OCI-LY7 (cell line): Measurements from ENCODE around the gene FABP1. TPM values are rescaled to one million over a fixed set of nuclear protein-coding genes. Genes with fewer than 3 reads are reported as not detected.

Experiments used
- BruUV-seq: library from RNA; stranded (reverse); fragments of 400-500 nt; replicated peaks from 2 replicates; lab custom pipeline; 2021; lab: Mats Ljungman, UMichigan
- CTCF ChIA-PET: fragments of 300-600 bp; sonication (Branson Sonifier 250); formaldehyde crosslinking; loops from one replicate; lab custom pipeline; 2022; ENCODE audit warnings: antibody characterized with exemption; ENCODE audit not compliant: unreplicated experiment; lab: Charles Lee
- POLR2A ChIA-PET: fragments of 300-600 bp; sonication (Branson Sonifier 250); formaldehyde crosslinking; loops from one replicate; lab custom pipeline; 2022; ENCODE audit warnings: antibody characterized with exemption; lab: Charles Lee
- DNase-seq: peaks from one replicate; pipeline ENCODE4 v3.0.0-alpha.2; 2015; ENCODE audit warnings: low spot score
- H2AFZ ChIP-seq: fragments of 200-600 bp; sonication (generic), shearing (Covaris generic); 2 replicates; pipeline ENCODE4 v1.6.1; 2014; ENCODE audit warnings: mild to moderate bottlenecking, antibody characterized with exemption, low read length, moderate library complexity
- H3K27ac ChIP-seq: fragments of 200-600 bp; sonication (generic); 2 replicates; pipeline ENCODE4 v1.5.1; 2014; ENCODE audit warnings: mixed run types, low read depth, mild to moderate bottlenecking, moderate library complexity, low read length, inconsistent platforms; ENCODE audit not compliant: poor library complexity, severe bottlenecking
- H3K36me3 ChIP-seq: fragments of 200-600 bp; sonication (generic); 2 replicates; pipeline ENCODE4 v1.6.1; 2014; ENCODE audit warnings: mild to moderate bottlenecking, antibody characterized with exemption, low read length, moderate library complexity, mixed read lengths; ENCODE audit not compliant: insufficient read depth
- H3K4me1 ChIP-seq: fragments of 200-600 bp; sonication (generic); 2 replicates; pipeline ENCODE4 v1.5.1; 2014; ENCODE audit warnings: mild to moderate bottlenecking, low read length; ENCODE audit not compliant: insufficient read depth, poor library complexity, severe bottlenecking
- H3K4me2 ChIP-seq: fragments of 200-600 bp; sonication (generic); 2 replicates; pipeline ENCODE4 v1.6.1; 2014; ENCODE audit warnings: mild to moderate bottlenecking, low read length
- H3K4me3 ChIP-seq: fragments of 200-600 bp; sonication (generic); 2 replicates; pipeline ENCODE4 v1.5.1; 2014; ENCODE audit warnings: mild to moderate bottlenecking, low read depth, low read length; ENCODE audit not compliant: poor library complexity, severe bottlenecking
- H3K79me2 ChIP-seq: fragments of 200-600 bp; sonication (generic); 2 replicates; pipeline ENCODE4 v1.6.1; 2016; ENCODE audit warnings: low read depth, mild to moderate bottlenecking, low read length, moderate library complexity, mixed read lengths; ENCODE audit not compliant: insufficient read depth
- H3K9me2 ChIP-seq: fragments of 200-600 bp; sonication (generic); 2 replicates; pipeline ENCODE4 v1.6.1; 2016; ENCODE audit warnings: mild to moderate bottlenecking, low read length, mixed read lengths; ENCODE audit not compliant: insufficient read depth
- H3K9me3 ChIP-seq: fragments of 200-600 bp; sonication (generic); 2 replicates; pipeline ENCODE4 v1.6.1; 2014; ENCODE audit warnings: mild to moderate bottlenecking, mixed run types, low read length, mixed read lengths
- H4K20me1 ChIP-seq: fragments of 200-600 bp; sonication (generic); 2 replicates; pipeline ENCODE4 v1.6.1; 2014; ENCODE audit warnings: mild to moderate bottlenecking, antibody characterized with exemption, low read length, moderate library complexity, mixed read lengths; ENCODE audit not compliant: insufficient read depth
- CTCF ChIP-seq: fragments of 200-600 bp; sonication (generic); conservative IDR thresholded peaks from 2 replicates; pipeline ENCODE4 v1.5.1; 2014; ENCODE audit warnings: mild to moderate bottlenecking, antibody characterized with exemption, low read length, moderate library complexity, mixed read lengths
- EZH2phosphoT487 ChIP-seq: fragments of 200-600 bp; sonication (generic); IDR thresholded peaks from 2 replicates; pipeline ENCODE4 v1.6.1; 2018; ENCODE audit warnings: low read depth, borderline replicate concordance, mild to moderate bottlenecking, mixed run types, antibody characterized with exemption, low read length, moderate library complexity, mixed read lengths
- intact Hi-C: fragments of 100-400 bp; cut with micrococcal nuclease; formaldehyde crosslinking; loops from one replicate; pipeline ENCODE4 v1.10.0; 2022; ENCODE audit not compliant: unreplicated experiment
- total RNA-seq, 2 experiments: library from RNA; depleted of rRNA in 1 of 2; stranded (reverse); fragments of >200 nt in 1 of 2; shearing (Covaris generic) in 1 of 2; gene quantifications; 2 replicates each; pipeline ENCODE4 v1.2.3, GENCODE V29; 2014 to 2022

FABP1 gene
- total RNA-seq, 2 experiments from 2014 or later, result not detected

DNA sequence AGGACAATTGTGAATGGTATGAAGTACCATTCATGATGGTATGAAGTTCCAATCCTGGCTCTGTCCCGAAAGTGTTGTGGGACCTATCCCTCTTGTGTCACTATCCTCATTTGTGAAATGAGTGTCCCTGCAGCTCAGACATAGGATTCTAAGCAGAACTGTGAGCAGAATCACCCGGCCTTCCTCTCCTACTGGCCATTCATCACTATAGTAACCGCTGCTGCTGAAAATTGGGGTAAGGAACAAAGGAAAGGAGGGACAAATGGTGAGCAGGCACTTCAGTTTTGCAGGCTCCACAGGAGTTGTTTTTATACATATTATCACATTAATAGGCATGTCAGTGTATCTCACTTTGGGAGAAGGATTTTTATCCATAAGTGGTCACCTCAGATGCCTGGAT is 32.8 kb downstream of the FABP1 start:
- intact Hi-C loops, result loop anchor here (5.0 kb wide), 1 partner anchor 52 kb away; no protein-coding TSS in a partner anchor
- H3K4me3 ChIP-seq, result no peak overlapping the region
- TF ChIP-seq EZH2phosphoT487 (no peak), CTCF (no peak)
- no peaks in the 10 kb centered on the region for H3K4me1 ChIP-seq
- no peaks in the 10 kb centered on the region for H4K20me1 ChIP-seq
- H3K9me2 ChIP-seq, result no peaks in the 10 kb centered on the region
- H2AFZ ChIP-seq, result no peak overlapping the region
- H3K79me2 ChIP-seq, result no peaks in the 10 kb centered on the region
- ChIA-PET POLR2A (no interaction called here), CTCF (no interaction called here)
- H3K9me3 ChIP-seq, result no peaks in the 10 kb centered on the region
- no peaks in the 10 kb centered on the region for H3K36me3 ChIP-seq
- H3K4me2 ChIP-seq, result no peak overlapping the region
- no peak overlapping the region for H3K27ac ChIP-seq
- BruUV-seq, result no TSS peak
- no peak for DNase-seq

DNA sequence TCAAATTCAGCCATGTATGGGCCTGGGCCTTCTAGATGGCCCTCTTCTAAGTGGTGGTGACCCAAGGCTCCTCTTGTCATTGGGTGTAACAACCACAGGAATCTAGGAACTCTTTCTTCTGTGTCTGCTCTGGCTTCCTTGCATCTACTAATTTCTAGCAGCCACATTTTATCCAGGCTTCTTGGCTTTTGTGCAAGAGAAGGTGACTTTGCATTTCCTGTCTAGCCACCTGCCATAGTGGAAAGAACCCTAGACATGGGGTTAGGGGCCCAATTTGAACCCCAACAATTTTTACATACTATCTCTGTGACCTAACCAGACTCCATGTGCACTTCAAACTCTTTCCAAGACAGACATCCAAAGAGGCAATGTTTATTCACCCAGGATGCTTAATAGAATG is 35.1 kb downstream of the FABP1 start:
- Histone ChIP-seq H3K4me2 (no peak overlapping the region), H3K9me2 (no peaks in the 10 kb centered on the region), H3K4me1 (no peaks in the 10 kb centered on the region), H3K9me3 (no peaks in the 10 kb centered on the region), H3K27ac (no peak overlapping the region), H2AFZ (no peak overlapping the region), H3K36me3 (no peaks in the 10 kb centered on the region), H4K20me1 (no peaks in the 10 kb centered on the region), H3K4me3 (no peak overlapping the region), H3K79me2 (no peaks in the 10 kb centered on the region)
- intact Hi-C loops, result no loop called here
- BruUV-seq, result no TSS peak
- POLR2A ChIA-PET, result no interaction called here
- CTCF ChIA-PET, result no interaction called here
- TF ChIP-seq CTCF (no peak), EZH2phosphoT487 (no peak)
- DNase-seq, result no peak

DNA sequence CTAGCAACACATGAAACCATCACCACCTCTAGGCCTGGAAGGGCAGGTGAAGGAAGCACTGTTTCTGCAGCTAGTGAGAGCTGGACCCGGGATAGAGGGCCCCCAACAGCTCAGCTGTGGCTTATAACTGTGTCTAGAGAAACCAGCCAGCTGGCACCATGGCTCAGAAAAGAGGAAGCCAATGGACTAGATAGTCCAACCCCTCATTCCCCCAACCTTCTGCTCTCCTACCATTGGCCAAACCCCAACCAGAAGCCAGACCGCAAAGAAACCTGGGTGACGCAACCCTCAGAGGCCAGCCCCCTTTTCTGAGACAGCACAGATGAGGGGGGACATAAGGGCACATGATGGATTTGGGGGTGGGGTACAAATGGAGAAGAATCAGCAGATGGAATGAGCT is 35.9 kb downstream of the FABP1 start:
- TF ChIP-seq EZH2phosphoT487, result no peak
- TF ChIP-seq CTCF, result no peak
- Histone ChIP-seq H3K9me2 (no peaks in the 10 kb centered on the region), H3K4me2 (no peak overlapping the region), H3K9me3 (no peaks in the 10 kb centered on the region), H4K20me1 (no peaks in the 10 kb centered on the region), H2AFZ (no peak overlapping the region), H3K79me2 (no peaks in the 10 kb centered on the region), H3K4me3 (no peak overlapping the region), H3K27ac (no peak overlapping the region), H3K36me3 (no peaks in the 10 kb centered on the region), H3K4me1 (no peaks in the 10 kb centered on the region)
- DNase-seq, result no peak
- ChIA-PET CTCF (no interaction called here), POLR2A (no interaction called here)
- intact Hi-C loops, result no loop called here
- BruUV-seq, result no TSS peak
